Suprapubic skin (tissue), 4 donors: Measurements from ENCODE around the gene KRTAP5-3.
"Not testable (repeated sequence)": the region's sequence is repeated elsewhere in the genome, so short reads cannot be mapped to it uniquely, and the experiment has no call there.

Experiments
- EP300 ChIP-seq: sonication (generic); formaldehyde crosslinking; IDR thresholded peaks from one replicate; pipeline ENCODE4 v1.6.1; 2017; ENCODE audit warnings: antibody characterized with exemption
- POLR2A ChIP-seq, 2 donors: fragments of 450-650 bp; IDR thresholded peaks; one replicate each; pipeline ENCODE4 v1.6.1; 2017; ENCODE audit warnings: antibody characterized with exemption in 2 of 2, mild to moderate bottlenecking in 2 of 2, moderate library complexity in 2 of 2
- POLR2AphosphoS5 ChIP-seq, 3 donors: sonication (generic); formaldehyde crosslinking; IDR thresholded peaks; one replicate each; pipeline ENCODE4 v1.6.1; 2017; ENCODE audit warnings: antibody characterized with exemption in 3 of 3
- TF ChIP-seq, protein P1 (sequence below), 2 donors: fragments of 200-600 bp in 1 of 2; fragments of 450-650 bp in 1 of 2; sonication (generic) in 1 of 2; IDR thresholded peaks; one replicate each; pipeline ENCODE4 v1.5.1; 2016 to 2019; ENCODE audit warnings: antibody characterized with exemption in 2 of 2, mild to moderate bottlenecking in 1 of 2, moderate library complexity in 1 of 2

- TF ChIP-seq, protein P1, sequence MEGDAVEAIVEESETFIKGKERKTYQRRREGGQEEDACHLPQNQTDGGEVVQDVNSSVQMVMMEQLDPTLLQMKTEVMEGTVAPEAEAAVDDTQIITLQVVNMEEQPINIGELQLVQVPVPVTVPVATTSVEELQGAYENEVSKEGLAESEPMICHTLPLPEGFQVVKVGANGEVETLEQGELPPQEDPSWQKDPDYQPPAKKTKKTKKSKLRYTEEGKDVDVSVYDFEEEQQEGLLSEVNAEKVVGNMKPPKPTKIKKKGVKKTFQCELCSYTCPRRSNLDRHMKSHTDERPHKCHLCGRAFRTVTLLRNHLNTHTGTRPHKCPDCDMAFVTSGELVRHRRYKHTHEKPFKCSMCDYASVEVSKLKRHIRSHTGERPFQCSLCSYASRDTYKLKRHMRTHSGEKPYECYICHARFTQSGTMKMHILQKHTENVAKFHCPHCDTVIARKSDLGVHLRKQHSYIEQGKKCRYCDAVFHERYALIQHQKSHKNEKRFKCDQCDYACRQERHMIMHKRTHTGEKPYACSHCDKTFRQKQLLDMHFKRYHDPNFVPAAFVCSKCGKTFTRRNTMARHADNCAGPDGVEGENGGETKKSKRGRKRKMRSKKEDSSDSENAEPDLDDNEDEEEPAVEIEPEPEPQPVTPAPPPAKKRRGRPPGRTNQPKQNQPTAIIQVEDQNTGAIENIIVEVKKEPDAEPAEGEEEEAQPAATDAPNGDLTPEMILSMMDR (IDR thresholded peaks at IDR 0.05), result not testable (repeated sequence)
- not testable (repeated sequence) for TF ChIP-seq POLR2A (IDR thresholded peaks at IDR 0.05); POLR2AphosphoS5 (IDR thresholded peaks at IDR 0.05); EP300
Observed at GRCh38 chr11:1584661-1585370, 23.4 kb downstream of the KRTAP5-3 start, which contains the start of gene KRTAP5-1.
